Endodermal cell (in vitro differentiated cells): ENCODE measurements around the gene LRRC73. TPM values are rescaled to one million over a fixed set of nuclear protein-coding genes. Genes with fewer than 3 reads are reported as not detected.

Source experiments
- DNase-seq: peaks from one replicate; pipeline ENCODE4 v3.0.0-alpha.2; 2017
- H3K27ac ChIP-seq: 2 replicates; pipeline ENCODE4 v1.5.1; 2013; ENCODE audit warnings: mild to moderate bottlenecking, low read depth, low read length, moderate library complexity
- H3K27me3 ChIP-seq: 2 replicates; pipeline ENCODE4 v1.6.1; 2013; ENCODE audit warnings: mild to moderate bottlenecking, low read length, moderate library complexity; ENCODE audit not compliant: insufficient read depth, control insufficient read depth, poor library complexity, severe bottlenecking
- H3K36me3 ChIP-seq: 2 replicates; pipeline ENCODE4 v1.7.0; 2013; ENCODE audit warnings: mild to moderate bottlenecking, low read length, moderate library complexity; ENCODE audit not compliant: control insufficient read depth, insufficient read depth
- H3K4me1 ChIP-seq: one replicate; pipeline ENCODE4 v1.7.0; 2013; ENCODE audit warnings: low read length; ENCODE audit not compliant: control insufficient read depth, insufficient read depth
- H3K4me3 ChIP-seq: 2 replicates; pipeline ENCODE4 v1.5.1; 2013; ENCODE audit warnings: mild to moderate bottlenecking, low read length, moderate library complexity
- H3K9ac ChIP-seq: 2 replicates; pipeline ENCODE4 v1.6.1; 2013; ENCODE audit warnings: mild to moderate bottlenecking, low read length, moderate library complexity; ENCODE audit not compliant: poor library complexity, severe bottlenecking; ENCODE audit errors: extremely low read depth
- H3K9me3 ChIP-seq: 2 replicates; pipeline ENCODE4 v1.6.1; 2013; ENCODE audit warnings: mild to moderate bottlenecking, low read length, moderate library complexity; ENCODE audit not compliant: control insufficient read depth
- H3K27ac Mint-ChIP-seq: 2 replicates; pipeline ENCODE4 v1.8.0; 2020; ENCODE audit warnings: mixed read lengths
- H3K27me3 Mint-ChIP-seq: 2 replicates; pipeline ENCODE4 v1.8.0; 2021; ENCODE audit warnings: mild to moderate bottlenecking, mixed read lengths; ENCODE audit not compliant: insufficient read depth
- H3K36me3 Mint-ChIP-seq: 2 replicates; pipeline ENCODE4 v1.8.0; 2020; ENCODE audit warnings: low read depth, mixed read lengths
- H3K4me1 Mint-ChIP-seq: 2 replicates; pipeline ENCODE4 v1.8.0; 2020; ENCODE audit warnings: mixed read lengths
- H3K4me3 Mint-ChIP-seq: 2 replicates; pipeline ENCODE4 v1.8.0; 2020; ENCODE audit warnings: mild to moderate bottlenecking, moderate library complexity, mixed read lengths
- H3K9me3 Mint-ChIP-seq: 2 replicates; pipeline ENCODE4 v1.8.0; 2020; ENCODE audit warnings: mild to moderate bottlenecking, mixed read lengths
- WGBS, 2 experiments: methylation state at CpG; one replicate each; pipeline versions ENCODE4 v1.1.5 to v1.1.7; 2013; ENCODE audit warnings: missing lambda C conversion rate in 2 of 2, mixed read lengths in 1 of 2; ENCODE audit not compliant: insufficient coverage in 1 of 2, insufficient read length in 1 of 2; 5-methylcytosine and 5-hydroxymethylcytosine counted together
- total RNA-seq, 2 donors: library from RNA; stranded (reverse); fragmentation: NEBNext Ultra II Directional in 1 of 2; extraction: Animal tissue kit (Norgen Biotek cat#: 25700) in 1 of 2; gene quantifications; 2 replicates in 1 of 2; 3 replicates in 1 of 2; pipeline ENCODE4 v1.2.1, GENCODE V29; 2021
- TF ChIP-seq, protein P1 (sequence below): fragments of 200-600 bp; sonication (generic); conservative IDR thresholded peaks from 2 replicates; pipeline ENCODE4 v1.5.0; 2021; ENCODE audit warnings: antibody characterized with exemption, mild to moderate bottlenecking

LRRC73 gene
- total RNA-seq, 2 donors from 2014 or later = 0.46 to 0.64 TPM

DNA sequence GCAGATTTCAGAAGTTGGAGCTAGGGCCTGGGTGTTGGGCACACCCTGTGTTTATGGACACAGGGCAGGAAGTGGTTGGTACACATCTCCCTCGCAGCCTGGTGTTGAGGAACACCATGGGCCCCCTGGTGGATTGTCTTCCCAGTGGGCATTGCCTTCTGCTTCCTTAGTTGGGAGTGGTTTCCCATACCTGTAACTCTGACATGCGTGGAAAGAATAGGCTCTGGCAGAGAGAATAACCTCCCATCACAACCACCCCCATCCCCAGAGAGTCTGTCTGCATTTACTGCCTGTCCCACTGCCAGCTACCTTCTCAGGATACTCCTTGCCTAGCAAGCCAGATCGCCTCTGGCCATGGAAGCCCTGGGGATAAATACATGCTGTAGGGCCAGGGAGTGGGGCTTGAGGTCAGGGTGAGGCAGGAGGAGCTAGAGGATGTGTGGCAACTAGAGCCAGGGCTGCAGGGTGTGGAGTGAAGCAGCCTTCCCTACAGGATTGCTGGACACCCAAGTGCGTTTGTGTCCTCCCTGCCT lies 14.7 kb downstream of the LRRC73 start:
- Histone ChIP-seq H3K9me3 (no peaks in the 10 kb centered on the region), H3K27ac (no peak overlapping the region), H3K9ac (no peak overlapping the region), H3K27me3 (no peaks in the 10 kb centered on the region), H3K36me3 (peaks cover 32% of the 10 kb centered on the region), H3K4me1 (no peaks in the 10 kb centered on the region), H3K4me3 (no peak overlapping the region)
- Mint-ChIP-seq H3K27ac (peak overlapping the region; percentile 78), H3K9me3 (no peaks in the 10 kb centered on the region), H3K4me3 (no peak overlapping the region), H3K36me3 (peaks cover 24% of the 10 kb centered on the region), H3K27me3 (no peaks in the 10 kb centered on the region), H3K4me1 (peaks cover 17% of the 10 kb centered on the region)
- DNase-seq = peak; percentile 51
- WGBS, 2 experiments = 95% methylated on average over 4 of the region's 4 CpGs; no CpG with 5 or more reads in 1 of the 2 experiments
- TF ChIP-seq, protein P1, sequence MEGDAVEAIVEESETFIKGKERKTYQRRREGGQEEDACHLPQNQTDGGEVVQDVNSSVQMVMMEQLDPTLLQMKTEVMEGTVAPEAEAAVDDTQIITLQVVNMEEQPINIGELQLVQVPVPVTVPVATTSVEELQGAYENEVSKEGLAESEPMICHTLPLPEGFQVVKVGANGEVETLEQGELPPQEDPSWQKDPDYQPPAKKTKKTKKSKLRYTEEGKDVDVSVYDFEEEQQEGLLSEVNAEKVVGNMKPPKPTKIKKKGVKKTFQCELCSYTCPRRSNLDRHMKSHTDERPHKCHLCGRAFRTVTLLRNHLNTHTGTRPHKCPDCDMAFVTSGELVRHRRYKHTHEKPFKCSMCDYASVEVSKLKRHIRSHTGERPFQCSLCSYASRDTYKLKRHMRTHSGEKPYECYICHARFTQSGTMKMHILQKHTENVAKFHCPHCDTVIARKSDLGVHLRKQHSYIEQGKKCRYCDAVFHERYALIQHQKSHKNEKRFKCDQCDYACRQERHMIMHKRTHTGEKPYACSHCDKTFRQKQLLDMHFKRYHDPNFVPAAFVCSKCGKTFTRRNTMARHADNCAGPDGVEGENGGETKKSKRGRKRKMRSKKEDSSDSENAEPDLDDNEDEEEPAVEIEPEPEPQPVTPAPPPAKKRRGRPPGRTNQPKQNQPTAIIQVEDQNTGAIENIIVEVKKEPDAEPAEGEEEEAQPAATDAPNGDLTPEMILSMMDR = peak; percentile 44

DNA sequence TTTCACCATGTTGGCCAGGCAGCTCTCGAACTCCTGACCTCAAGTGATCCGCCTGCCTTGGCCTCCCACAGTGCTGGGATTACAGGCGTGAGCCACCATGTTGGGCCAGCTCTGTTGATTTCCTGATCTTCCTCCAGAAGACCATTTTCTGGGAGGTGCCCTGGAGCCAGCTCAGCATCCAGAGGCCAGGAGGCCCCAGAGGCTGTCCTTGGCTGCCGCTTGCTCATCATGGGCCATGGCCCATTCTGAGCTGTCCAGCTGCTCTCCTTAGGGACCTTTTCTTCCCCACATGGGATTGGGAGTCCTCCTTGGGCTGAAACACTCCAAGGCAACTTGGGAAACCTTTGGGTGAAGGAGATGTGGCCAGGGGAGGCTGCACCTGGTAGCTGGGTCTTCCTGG lies 15.4 kb downstream of the LRRC73 start:
- H3K4me3 ChIP-seq = no peak overlapping the region
- no peaks in the 10 kb centered on the region for H3K9me3 ChIP-seq
- no peak for DNase-seq
- no peak overlapping the region for H3K27ac ChIP-seq
- no peak overlapping the region for H3K9ac ChIP-seq
- H3K27me3 ChIP-seq = no peaks in the 10 kb centered on the region
- Mint-ChIP-seq H3K36me3 (peaks cover 22% of the 10 kb centered on the region), H3K4me3 (no peak overlapping the region), H3K9me3 (no peaks in the 10 kb centered on the region), H3K4me1 (peaks cover 17% of the 10 kb centered on the region), H3K27ac (no peak overlapping the region), H3K27me3 (no peaks in the 10 kb centered on the region)
- TF ChIP-seq, protein P1 = no peak
- no peaks in the 10 kb centered on the region for H3K4me1 ChIP-seq
- H3K36me3 ChIP-seq = peaks cover 25% of the 10 kb centered on the region
- WGBS, 2 experiments = 93 to 96% methylated on average over 3 to 4 of the region's 4 CpGs

DNA sequence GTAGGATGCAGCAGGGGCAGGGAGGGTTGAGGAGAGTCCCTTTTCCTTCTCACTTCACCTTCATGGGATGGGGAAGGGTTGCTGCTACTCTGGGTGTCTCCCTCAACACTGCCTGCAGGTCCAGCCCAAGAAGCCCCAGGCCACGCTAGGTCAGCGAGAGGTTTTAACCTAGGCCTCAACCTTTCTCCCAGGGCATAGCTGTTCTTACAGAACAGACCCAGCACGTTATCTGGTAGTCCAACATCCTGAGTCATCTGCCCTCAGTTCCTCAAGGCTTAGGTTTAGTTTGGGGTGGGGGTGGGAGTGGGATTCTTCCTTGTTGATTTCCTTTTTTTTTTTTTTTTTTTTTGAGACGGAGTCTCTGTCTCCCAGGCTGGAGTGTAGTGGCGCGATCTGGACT lies 15.8 kb downstream of the LRRC73 start:
- DNase-seq = no peak
- H3K27ac Mint-ChIP-seq = no peak overlapping the region
- WGBS, 2 experiments = 95 to 100% methylated on average over 3 to 6 of the region's 6 CpGs
- TF ChIP-seq, protein P1 = no peak
- no peaks in the 10 kb centered on the region for H3K4me1 ChIP-seq
- no peaks in the 10 kb centered on the region for H3K9me3 ChIP-seq
- no peak overlapping the region for H3K27ac ChIP-seq
- peaks cover 21% of the 10 kb centered on the region for H3K36me3 ChIP-seq
- H3K36me3 Mint-ChIP-seq = peaks cover 17% of the 10 kb centered on the region
- no peaks in the 10 kb centered on the region for H3K9me3 Mint-ChIP-seq
- no peaks in the 10 kb centered on the region for H3K27me3 ChIP-seq
- H3K4me3 Mint-ChIP-seq = no peak overlapping the region
- peaks cover 17% of the 10 kb centered on the region for H3K4me1 Mint-ChIP-seq
- H3K9ac ChIP-seq = no peak overlapping the region
- no peak overlapping the region for H3K4me3 ChIP-seq
- H3K27me3 Mint-ChIP-seq = no peaks in the 10 kb centered on the region
